Osteocyte (in vitro differentiated cells): ENCODE data around the gene C1GALT1. TPM values are rescaled to one million over a fixed set of nuclear protein-coding genes. Genes with fewer than 3 reads are reported as not detected.

Experiments
- DNase-seq: peaks from one replicate; pipeline ENCODE4 v3.0.0; 2021; ENCODE audit warnings: mixed read lengths; ENCODE audit not compliant: unreplicated experiment; ENCODE audit errors: extremely low spot score
- H3K27ac Mint-ChIP-seq: one replicate; pipeline ENCODE4 v1.8.0; 2021; ENCODE audit warnings: mild to moderate bottlenecking, mixed read lengths; ENCODE audit not compliant: unreplicated experiment
- H3K27me3 Mint-ChIP-seq: one replicate; pipeline ENCODE4 v1.8.0; 2021; ENCODE audit warnings: mixed read lengths; ENCODE audit not compliant: unreplicated experiment
- H3K36me3 Mint-ChIP-seq: one replicate; pipeline ENCODE4 v1.8.0; 2021; ENCODE audit warnings: mixed read lengths; ENCODE audit not compliant: unreplicated experiment
- H3K4me1 Mint-ChIP-seq: one replicate; pipeline ENCODE4 v1.8.0; 2021; ENCODE audit warnings: mixed read lengths; ENCODE audit not compliant: unreplicated experiment
- H3K4me3 Mint-ChIP-seq: one replicate; pipeline ENCODE4 v1.8.0; 2021; ENCODE audit warnings: mild to moderate bottlenecking, moderate library complexity, mixed read lengths; ENCODE audit not compliant: unreplicated experiment
- H3K9me3 Mint-ChIP-seq: one replicate; pipeline ENCODE4 v1.8.0; 2021; ENCODE audit warnings: mixed read lengths; ENCODE audit not compliant: unreplicated experiment
- CTCF ChIP-seq: fragments of 200-600 bp; sonication (generic); IDR thresholded peaks from 2 replicates; pipeline ENCODE4 v1.5.0; 2021; ENCODE audit warnings: antibody characterized with exemption, mild to moderate bottlenecking, moderate library complexity
- total RNA-seq: library from RNA; stranded (reverse); gene quantifications from 2 replicates; pipeline ENCODE4 v1.2.1, GENCODE V29; 2021

C1GALT1 gene
- total RNA-seq, 1 donor from 2014 or later: 30.9 TPM

GRCh38 chr7:7292608-7293007 lies 110.3 kb downstream of the C1GALT1 start:
- Mint-ChIP-seq H3K27me3 (peaks cover 20% of the 10 kb centered on the region), H3K4me3 (no peak overlapping the region), H3K36me3 (no peaks in the 10 kb centered on the region), H3K4me1 (no peaks in the 10 kb centered on the region), H3K27ac (no peak overlapping the region), H3K9me3 (peaks cover 3% of the 10 kb centered on the region)
- TF ChIP-seq CTCF: no peak
- DNase-seq: no peak

GRCh38 chr7:7293092-7293491 lies 110.7 kb downstream of the C1GALT1 start:
- TF ChIP-seq CTCF: no peak
- peaks cover 7% of the 10 kb centered on the region for H3K9me3 Mint-ChIP-seq

GRCh38 chr7:7294911-7295310 lies 112.6 kb downstream of the C1GALT1 start:
- H3K27me3 Mint-ChIP-seq: peaks cover 33% of the 10 kb centered on the region
- H3K4me1 Mint-ChIP-seq: no peaks in the 10 kb centered on the region
- H3K27ac Mint-ChIP-seq: no peak overlapping the region
- no peak for DNase-seq
- H3K9me3 Mint-ChIP-seq: peaks cover 16% of the 10 kb centered on the region
- no peak for TF ChIP-seq CTCF
- no peaks in the 10 kb centered on the region for H3K36me3 Mint-ChIP-seq
- H3K4me3 Mint-ChIP-seq: no peak overlapping the region

More at GRCh38 chr7:7293092-7293491, 110.7 kb downstream of the C1GALT1 start:
- peaks cover 18% of the 10 kb centered on the region for H3K27me3 Mint-ChIP-seq
- no peaks in the 10 kb centered on the region for H3K4me1 Mint-ChIP-seq
- DNase-seq: no peak
- no peak overlapping the region for H3K27ac Mint-ChIP-seq
- H3K36me3 Mint-ChIP-seq: no peaks in the 10 kb centered on the region
- no peak overlapping the region for H3K4me3 Mint-ChIP-seq
